ENCODE results near the gene C16orf86.

Gene C16orf86

GRCh38 chr16:67701420-67701819 is 34.8 kb downstream of the C16orf86 start:
- Histone ChIP-seq H3K27ac (no peak overlapping the region), H3K27me3 (replicated peaks) (no peaks in the 10 kb centered on the region), H3K36me3 (replicated peaks) (no peaks in the 10 kb centered on the region), H3K4me3 (ENCODE audit: low read depth, low read length) (no peak overlapping the region)
- TF ChIP-seq, protein P1, sequence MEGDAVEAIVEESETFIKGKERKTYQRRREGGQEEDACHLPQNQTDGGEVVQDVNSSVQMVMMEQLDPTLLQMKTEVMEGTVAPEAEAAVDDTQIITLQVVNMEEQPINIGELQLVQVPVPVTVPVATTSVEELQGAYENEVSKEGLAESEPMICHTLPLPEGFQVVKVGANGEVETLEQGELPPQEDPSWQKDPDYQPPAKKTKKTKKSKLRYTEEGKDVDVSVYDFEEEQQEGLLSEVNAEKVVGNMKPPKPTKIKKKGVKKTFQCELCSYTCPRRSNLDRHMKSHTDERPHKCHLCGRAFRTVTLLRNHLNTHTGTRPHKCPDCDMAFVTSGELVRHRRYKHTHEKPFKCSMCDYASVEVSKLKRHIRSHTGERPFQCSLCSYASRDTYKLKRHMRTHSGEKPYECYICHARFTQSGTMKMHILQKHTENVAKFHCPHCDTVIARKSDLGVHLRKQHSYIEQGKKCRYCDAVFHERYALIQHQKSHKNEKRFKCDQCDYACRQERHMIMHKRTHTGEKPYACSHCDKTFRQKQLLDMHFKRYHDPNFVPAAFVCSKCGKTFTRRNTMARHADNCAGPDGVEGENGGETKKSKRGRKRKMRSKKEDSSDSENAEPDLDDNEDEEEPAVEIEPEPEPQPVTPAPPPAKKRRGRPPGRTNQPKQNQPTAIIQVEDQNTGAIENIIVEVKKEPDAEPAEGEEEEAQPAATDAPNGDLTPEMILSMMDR (IDR thresholded peaks at IDR 0.05; ENCODE audit: low read depth, low read length, missing control alignments), result no peak
- no peak for DNase-seq
- in situ Hi-C loops (cut with HindIII; ENCODE audit: low pct_ligation_motif_present, low sequenced_read_pairs), result loop anchor here (25.0 kb wide), 1 partner anchor 211 kb away; no protein-coding TSS in a partner anchor

DNA sequence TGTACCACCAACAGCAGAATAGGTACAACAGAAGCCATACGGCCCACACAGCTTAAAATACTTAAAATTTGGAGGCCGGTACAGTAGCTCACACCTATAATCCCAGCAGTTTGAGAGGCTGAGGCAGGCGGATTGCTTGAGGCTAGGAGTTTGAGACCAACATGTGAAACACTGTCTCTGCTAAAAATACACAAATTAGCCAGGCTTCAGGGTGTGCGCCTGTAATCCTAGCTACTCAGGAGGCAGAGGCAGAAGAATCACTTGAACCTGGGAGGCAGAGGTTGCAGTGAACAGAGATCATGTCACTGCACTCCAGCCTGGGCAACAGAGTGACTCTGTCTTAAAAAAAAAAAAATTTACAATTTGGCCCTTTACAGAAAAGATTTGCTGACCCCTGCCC is 35.5 kb downstream of the C16orf86 start:
- TF ChIP-seq, protein P1 (IDR thresholded peaks at IDR 0.05; ENCODE audit: low read depth, low read length, missing control alignments), result no peak
- no peak overlapping the region for H3K4me3 ChIP-seq (ENCODE audit: low read depth, low read length)
- in situ Hi-C loops (cut with HindIII; ENCODE audit: low pct_ligation_motif_present, low sequenced_read_pairs), result loop anchor here (25.0 kb wide), 1 partner anchor 210 kb away; no protein-coding TSS in a partner anchor
- no peaks in the 10 kb centered on the region for H3K27me3 ChIP-seq (replicated peaks)
- no peaks in the 10 kb centered on the region for H3K36me3 ChIP-seq (replicated peaks)
- DNase-seq, result no peak
- H3K27ac ChIP-seq, result no peak overlapping the region

GRCh38 chr16:67703626-67704025 is 37.0 kb downstream of the C16orf86 start:
- TF ChIP-seq, protein P1 (IDR thresholded peaks at IDR 0.05; ENCODE audit: low read depth, low read length, missing control alignments), result no peak
- Histone ChIP-seq H3K36me3 (replicated peaks) (no peaks in the 10 kb centered on the region), H3K4me3 (ENCODE audit: low read depth, low read length) (no peak overlapping the region), H3K27ac (no peak overlapping the region), H3K27me3 (replicated peaks) (no peaks in the 10 kb centered on the region)
- DNase-seq, result no peak
- in situ Hi-C loops (cut with HindIII; ENCODE audit: low pct_ligation_motif_present, low sequenced_read_pairs), result loop anchor here (25.0 kb wide), 1 partner anchor 209 kb away; no protein-coding TSS in a partner anchor

DNA sequence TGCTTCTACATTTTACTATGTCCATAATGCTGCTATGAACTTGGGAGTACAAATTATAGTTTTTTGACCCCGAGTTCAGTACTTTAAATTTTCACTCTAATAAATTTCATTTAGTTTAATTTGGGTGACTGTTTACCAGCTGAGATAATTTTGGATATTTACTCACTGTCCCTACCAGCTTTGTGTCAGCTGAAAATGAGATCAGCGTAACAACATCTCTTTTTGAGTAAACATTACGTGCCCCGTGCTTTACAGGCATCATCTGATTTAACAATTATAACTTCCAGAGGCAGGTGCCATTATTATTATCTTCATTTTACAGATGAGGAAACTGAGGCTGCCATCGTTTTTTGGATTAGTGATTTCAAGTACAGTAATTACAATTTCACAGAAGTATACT is 37.5 kb downstream of the C16orf86 start:
- in situ Hi-C loops (cut with HindIII; ENCODE audit: low pct_ligation_motif_present, low sequenced_read_pairs), result loop anchor here (25.0 kb wide), 1 partner anchor 208 kb away; no protein-coding TSS in a partner anchor
- DNase-seq, result no peak
- no peaks in the 10 kb centered on the region for H3K36me3 ChIP-seq (replicated peaks)

DNA sequence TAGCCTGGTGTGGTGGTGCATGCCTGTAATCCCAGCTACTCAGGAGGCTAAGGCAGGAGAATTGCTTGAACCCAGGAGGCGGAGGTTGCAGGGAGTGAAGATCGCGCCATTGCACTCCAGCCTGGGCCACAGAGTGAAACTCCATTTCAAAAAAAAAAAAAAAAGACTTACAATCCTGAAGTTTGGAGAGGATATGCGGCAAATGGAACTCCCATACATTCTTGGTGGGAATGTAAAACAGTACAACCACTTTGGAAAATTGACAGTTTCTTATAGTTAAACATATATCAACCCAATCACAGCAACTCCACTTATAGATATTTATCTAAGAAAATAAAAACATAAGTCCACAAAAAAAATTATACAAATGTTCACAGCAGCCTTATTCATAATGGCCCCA is 40.6 kb downstream of the C16orf86 start:
- in situ Hi-C loops (cut with HindIII; ENCODE audit: low pct_ligation_motif_present, low sequenced_read_pairs), result loop anchor here (25.0 kb wide), 1 partner anchor 205 kb away; no protein-coding TSS in a partner anchor

More for the DNA sequence above, 37.5 kb downstream of the C16orf86 start:
- TF ChIP-seq, protein P1 (IDR thresholded peaks at IDR 0.05; ENCODE audit: low read depth, low read length, missing control alignments), result no peak
- Histone ChIP-seq H3K27me3 (replicated peaks) (no peaks in the 10 kb centered on the region), H3K4me3 (ENCODE audit: low read depth, low read length) (no peak overlapping the region), H3K27ac (no peak overlapping the region)

More for the DNA sequence above, 40.6 kb downstream of the C16orf86 start:
- Histone ChIP-seq H3K36me3 (replicated peaks) (no peaks in the 10 kb centered on the region), H3K27me3 (replicated peaks) (no peaks in the 10 kb centered on the region), H3K27ac (no peak overlapping the region), H3K4me3 (ENCODE audit: low read depth, low read length) (no peak overlapping the region)
- DNase-seq, result no peak
- TF ChIP-seq, protein P1 (IDR thresholded peaks at IDR 0.05; ENCODE audit: low read depth, low read length, missing control alignments), result no peak

Data from brain microvascular endothelial cell (primary cell).